HEK293 (cell line): ENCODE data around the gene NID2.

Source experiments
- CTCF ChIA-PET: fragments of 350-600 bp; formaldehyde crosslinking; extraction: SDS; loops from one replicate; lab custom pipeline; 2021; ENCODE audit warnings: antibody characterized with exemption; lab: Yijun Ruan, JAX
- POLR2A ChIA-PET: fragments of 300-600 bp; formaldehyde crosslinking; extraction: SDS; loops from one replicate; lab custom pipeline; 2020; ENCODE audit warnings: antibody characterized with exemption, inconsistent platforms; lab: Yijun Ruan, JAX
- H3K27ac ChIP-seq: fragments of 200-500 bp; sonication (Bioruptor generic); 2 replicates; pipeline ENCODE4 v1.5.1; 2014; ENCODE audit warnings: low read depth, low read length, control low read depth, inconsistent platforms; ENCODE audit errors: extremely low read depth
- H3K36me3 ChIP-seq, 2 experiments: fragments of 200-500 bp in 1 of 2; sonication (Bioruptor generic) in 1 of 2; 1 replicate in 1 of 2; 2 replicates in 1 of 2; pipeline ENCODE4 v1.5.1; 2014 to 2017; ENCODE audit warnings: inconsistent platforms in 2 of 2, low read length in 2 of 2; ENCODE audit not compliant: control insufficient read depth in 2 of 2, insufficient read depth in 1 of 2
- H3K4me1 ChIP-seq: fragments of 200-500 bp; sonication (Bioruptor generic); 2 replicates; pipeline ENCODE4 v1.5.1; 2014; ENCODE audit warnings: mild to moderate bottlenecking, low read length, inconsistent platforms; ENCODE audit not compliant: control insufficient read depth, insufficient read depth
- H3K4me3 ChIP-seq: 2 replicates; pipeline ENCODE4 v1.5.1; 2011; ENCODE audit warnings: low read depth, mild to moderate bottlenecking, control low read depth, low read length, moderate library complexity
- H3K9me3 ChIP-seq: fragments of 200-500 bp; sonication (Bioruptor generic); 2 replicates; pipeline ENCODE4 v1.5.1; 2014; ENCODE audit warnings: low read depth, low read length, inconsistent platforms; ENCODE audit not compliant: control insufficient read depth, insufficient read depth
- GLIS2 ChIP-seq: fragments of 450-650 bp; formaldehyde crosslinking; IDR thresholded peaks from 2 replicates; pipeline ENCODE4 v1.5.1; 2016; ENCODE audit warnings: missing biosample characterization, missing genetic modification characterization
- HOXA7 ChIP-seq: sonication (generic); formaldehyde crosslinking; IDR thresholded peaks from 2 replicates; pipeline ENCODE4 v1.8.1; 2022; ENCODE audit warnings: missing genetic modification reagents, borderline replicate concordance
- KLF9 ChIP-seq: fragments of 450-650 bp; formaldehyde crosslinking; IDR thresholded peaks from 2 replicates; pipeline ENCODE4 v1.5.1; 2016; ENCODE audit warnings: missing biosample characterization, missing genetic modification characterization, low read depth
- SP7 ChIP-seq: fragments of 450-650 bp; formaldehyde crosslinking; IDR thresholded peaks from 2 replicates; pipeline ENCODE4 v1.5.1; 2016; ENCODE audit warnings: missing biosample characterization, missing genetic modification characterization
- ZFHX2 ChIP-seq: fragments of 450-650 bp; formaldehyde crosslinking; conservative IDR thresholded peaks from 2 replicates; pipeline ENCODE4 v1.5.1; 2016; ENCODE audit warnings: missing biosample characterization, missing genetic modification characterization
- ZFP3 ChIP-seq: fragments of 450-650 bp; formaldehyde crosslinking; IDR thresholded peaks from 2 replicates; pipeline ENCODE4 v1.5.1; 2016; ENCODE audit warnings: low read depth, missing biosample characterization, missing genetic modification characterization
- ZIC2 ChIP-seq: fragments of 450-650 bp; formaldehyde crosslinking; IDR thresholded peaks from 2 replicates; pipeline ENCODE4 v1.5.1; 2016; ENCODE audit warnings: missing biosample characterization, missing genetic modification characterization
- ZNF10 ChIP-seq: fragments of 450-650 bp; formaldehyde crosslinking; IDR thresholded peaks from 2 replicates; pipeline ENCODE4 v1.5.1; 2017; ENCODE audit warnings: missing biosample characterization, missing genetic modification characterization
- ZNF174 ChIP-seq: fragments of 450-650 bp; formaldehyde crosslinking; IDR thresholded peaks from 2 replicates; pipeline ENCODE4 v1.5.0; 2017; ENCODE audit warnings: missing biosample characterization, mild to moderate bottlenecking, missing genetic modification characterization
- ZNF239 ChIP-seq: fragments of 450-650 bp; formaldehyde crosslinking; IDR thresholded peaks from 2 replicates; pipeline ENCODE4 v1.5.1; 2016; ENCODE audit warnings: missing biosample characterization, missing genetic modification characterization
- ZNF335 ChIP-seq: fragments of 450-650 bp; formaldehyde crosslinking; conservative IDR thresholded peaks from 2 replicates; pipeline ENCODE4 v1.5.1; 2016; ENCODE audit warnings: missing biosample characterization, missing genetic modification characterization
- ZNF391 ChIP-seq: fragments of 450-650 bp; formaldehyde crosslinking; IDR thresholded peaks from 2 replicates; pipeline ENCODE4 v1.5.1; 2016; ENCODE audit warnings: low read depth, missing biosample characterization, missing genetic modification characterization, borderline replicate concordance
- ZNF433 ChIP-seq: fragments of 450-650 bp; formaldehyde crosslinking; IDR thresholded peaks from 2 replicates; pipeline ENCODE4 v1.5.1; 2016; ENCODE audit warnings: missing biosample characterization, missing genetic modification characterization, low read depth
- ZNF449 ChIP-seq: fragments of 450-650 bp; formaldehyde crosslinking; IDR thresholded peaks from 2 replicates; pipeline ENCODE4 v1.5.1; 2017; ENCODE audit warnings: missing biosample characterization, mild to moderate bottlenecking, missing genetic modification characterization, moderate library complexity
- ZNF48 ChIP-seq: fragments of 450-650 bp; formaldehyde crosslinking; IDR thresholded peaks from 2 replicates; pipeline ENCODE4 v1.5.1; 2016; ENCODE audit warnings: missing biosample characterization, missing genetic modification characterization
- ZNF501 ChIP-seq: fragments of 450-650 bp; formaldehyde crosslinking; IDR thresholded peaks from 2 replicates; pipeline ENCODE4 v1.5.1; 2016; ENCODE audit warnings: missing biosample characterization, missing genetic modification characterization
- ZNF555 ChIP-seq: fragments of 450-650 bp; formaldehyde crosslinking; conservative IDR thresholded peaks from 2 replicates; pipeline ENCODE4 v1.5.1; 2017; ENCODE audit warnings: missing biosample characterization, mild to moderate bottlenecking, missing genetic modification characterization, inconsistent platforms
- ZNF561 ChIP-seq: fragments of 450-650 bp; IDR thresholded peaks from 2 replicates; pipeline ENCODE4 v1.5.1; 2018; ENCODE audit warnings: missing biosample characterization, missing genetic modification characterization, borderline replicate concordance
- ZNF654 ChIP-seq: fragments of 450-650 bp; formaldehyde crosslinking; IDR thresholded peaks from 2 replicates; pipeline ENCODE4 v1.5.1; 2016; ENCODE audit warnings: low read depth, missing biosample characterization, missing genetic modification characterization
- ZNF658 ChIP-seq: fragments of 450-650 bp; formaldehyde crosslinking; IDR thresholded peaks from 2 replicates; pipeline ENCODE4; 2016; ENCODE audit warnings: missing biosample characterization, missing genetic modification characterization
- ZNF677 ChIP-seq: fragments of 450-650 bp; IDR thresholded peaks from 2 replicates; pipeline ENCODE4 v1.5.0; 2018; ENCODE audit warnings: missing biosample characterization, mild to moderate bottlenecking, missing genetic modification characterization, moderate library complexity
- ZNF791 ChIP-seq: fragments of 450-650 bp; formaldehyde crosslinking; IDR thresholded peaks from 2 replicates; pipeline ENCODE4 v1.5.1; 2016; ENCODE audit warnings: missing biosample characterization, missing genetic modification characterization
- ZNF837 ChIP-seq: fragments of 450-650 bp; formaldehyde crosslinking; IDR thresholded peaks from 2 replicates; pipeline ENCODE4 v1.5.1; 2016; ENCODE audit warnings: missing biosample characterization, missing genetic modification characterization
- ZSCAN4 ChIP-seq: fragments of 450-650 bp; formaldehyde crosslinking; IDR thresholded peaks from 2 replicates; pipeline ENCODE4 v1.5.1; 2017; ENCODE audit warnings: missing biosample characterization, missing genetic modification characterization
- ZXDB ChIP-seq: fragments of 450-650 bp; formaldehyde crosslinking; IDR thresholded peaks from 2 replicates; pipeline ENCODE4 v1.5.1; 2016; ENCODE audit warnings: missing biosample characterization, missing genetic modification characterization
- TF ChIP-seq, protein P1 (sequence below): fragments of 450-650 bp; formaldehyde crosslinking; IDR thresholded peaks from 2 replicates; pipeline ENCODE4; 2016; ENCODE audit warnings: missing biosample characterization, missing genetic modification characterization
- TF ChIP-seq, protein P2 (sequence below): fragments of 450-650 bp; formaldehyde crosslinking; IDR thresholded peaks from 2 replicates; pipeline ENCODE4 v1.5.1; 2016; ENCODE audit warnings: missing biosample characterization, missing genetic modification characterization
- TF ChIP-seq, protein P3 (sequence below): fragments of 450-650 bp; formaldehyde crosslinking; IDR thresholded peaks from 2 replicates; pipeline ENCODE4 v1.5.1; 2016; ENCODE audit warnings: missing biosample characterization, missing genetic modification characterization
- TF ChIP-seq, protein P4 (sequence below): fragments of 450-650 bp; formaldehyde crosslinking; IDR thresholded peaks from 2 replicates; pipeline ENCODE4 v1.5.1; 2016; ENCODE audit warnings: missing biosample characterization, missing genetic modification characterization

Gene NID2

GRCh38 chr14:52068615-52069306, at the start of gene NID2:
Gene NID2 (minus strand): TSS chr14:52069059. CDS start chr14:52068994, 65 bp downstream.
- H3K4me1 ChIP-seq, result peaks cover 5% of the 10 kb centered on the region; the same call in 1 of the 2 replicates
- H3K27ac ChIP-seq, result peak within 1 kb of the TSS; percentile 53; the same call in 1 of the 2 replicates
- ChIA-PET CTCF (interaction anchor here (0.6 to 1.9 kb wide), 6 partner anchors 12 to 163 kb away, joined by 3 to 8 read pairs (median 4); no protein-coding TSS in a partner anchor), POLR2A (interaction anchor here (0.9 to 1.5 kb wide), 4 partner anchors 12 to 73 kb away, joined by 3 to 14 read pairs (median 5); no protein-coding TSS in a partner anchor)
- no peaks in the 10 kb centered on the region for H3K9me3 ChIP-seq
- no peaks in the 10 kb centered on the region for H3K36me3 ChIP-seq
- H3K4me3 ChIP-seq, result peak within 1 kb of the TSS; percentile 74
- no peak for TF ChIP-seq HOXA7 (CRISPR knock-in tag)
- peak; percentile 85 for TF ChIP-seq GLIS2
- no peak for TF ChIP-seq ZNF677 (tag by site-specific recombination)
- no peak for TF ChIP-seq ZNF449
- TF ChIP-seq ZNF10, result no peak
- TF ChIP-seq, protein P1, sequence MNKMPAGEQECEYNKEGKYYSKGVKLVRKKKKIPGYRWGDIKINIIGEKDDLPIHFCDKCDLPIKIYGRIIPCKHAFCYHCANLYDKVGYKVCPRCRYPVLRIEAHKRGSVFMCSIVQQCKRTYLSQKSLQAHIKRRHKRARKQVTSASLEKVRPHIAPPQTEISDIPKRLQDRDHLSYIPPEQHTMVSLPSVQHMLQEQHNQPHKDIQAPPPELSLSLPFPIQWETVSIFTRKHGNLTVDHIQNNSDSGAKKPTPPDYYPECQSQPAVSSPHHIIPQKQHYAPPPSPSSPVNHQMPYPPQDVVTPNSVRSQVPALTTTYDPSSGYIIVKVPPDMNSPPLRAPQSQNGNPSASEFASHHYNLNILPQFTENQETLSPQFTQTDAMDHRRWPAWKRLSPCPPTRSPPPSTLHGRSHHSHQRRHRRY (tag by site-specific recombination), result no peak
- peak; percentile 52 for TF ChIP-seq ZNF335 (tag by site-specific recombination)
- TF ChIP-seq SP7 (tag by site-specific recombination), result no peak
- TF ChIP-seq KLF9 (tag by site-specific recombination), result peak; percentile 57; the same call in 1 of the 2 replicates
- TF ChIP-seq ZNF837 (tag by site-specific recombination), result no peak
- no peak for TF ChIP-seq ZNF48 (tag by site-specific recombination)
- TF ChIP-seq ZFP3 (tag by site-specific recombination), result no peak
- peak; percentile 20; the same call in 1 of the 2 replicates for TF ChIP-seq ZIC2 (tag by site-specific recombination)
- no peak for TF ChIP-seq ZNF239 (tag by site-specific recombination)
- TF ChIP-seq, protein P2, sequence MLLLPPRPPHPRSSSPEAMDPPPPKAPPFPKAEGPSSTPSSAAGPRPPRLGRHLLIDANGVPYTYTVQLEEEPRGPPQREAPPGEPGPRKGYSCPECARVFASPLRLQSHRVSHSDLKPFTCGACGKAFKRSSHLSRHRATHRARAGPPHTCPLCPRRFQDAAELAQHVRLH (tag by site-specific recombination), result 0 out of 2 replicates have a peak, but pooled peaks have one; percentile 15
- no peak for TF ChIP-seq ZNF391 (tag by site-specific recombination)
- TF ChIP-seq ZNF561 (tag by site-specific recombination), result no peak; the same call in 1 of the 2 replicates
- TF ChIP-seq ZNF555, result no peak
- TF ChIP-seq ZXDB (tag by site-specific recombination), result 0 out of 2 replicates have a peak, but pooled peaks have one; percentile 42
- TF ChIP-seq ZFHX2, result peak; percentile 61
- no peak for TF ChIP-seq ZNF791 (tag by site-specific recombination)
- no peak for TF ChIP-seq ZNF658 (tag by site-specific recombination)
- TF ChIP-seq ZNF433 (tag by site-specific recombination), result no peak
- no peak for TF ChIP-seq ZNF174
- TF ChIP-seq ZSCAN4 (tag by site-specific recombination), result no peak
- no peak for TF ChIP-seq ZNF654 (tag by site-specific recombination)
- TF ChIP-seq, protein P3, sequence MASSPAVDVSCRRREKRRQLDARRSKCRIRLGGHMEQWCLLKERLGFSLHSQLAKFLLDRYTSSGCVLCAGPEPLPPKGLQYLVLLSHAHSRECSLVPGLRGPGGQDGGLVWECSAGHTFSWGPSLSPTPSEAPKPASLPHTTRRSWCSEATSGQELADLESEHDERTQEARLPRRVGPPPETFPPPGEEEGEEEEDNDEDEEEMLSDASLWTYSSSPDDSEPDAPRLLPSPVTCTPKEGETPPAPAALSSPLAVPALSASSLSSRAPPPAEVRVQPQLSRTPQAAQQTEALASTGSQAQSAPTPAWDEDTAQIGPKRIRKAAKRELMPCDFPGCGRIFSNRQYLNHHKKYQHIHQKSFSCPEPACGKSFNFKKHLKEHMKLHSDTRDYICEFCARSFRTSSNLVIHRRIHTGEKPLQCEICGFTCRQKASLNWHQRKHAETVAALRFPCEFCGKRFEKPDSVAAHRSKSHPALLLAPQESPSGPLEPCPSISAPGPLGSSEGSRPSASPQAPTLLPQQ, result no peak
- TF ChIP-seq, protein P4, sequence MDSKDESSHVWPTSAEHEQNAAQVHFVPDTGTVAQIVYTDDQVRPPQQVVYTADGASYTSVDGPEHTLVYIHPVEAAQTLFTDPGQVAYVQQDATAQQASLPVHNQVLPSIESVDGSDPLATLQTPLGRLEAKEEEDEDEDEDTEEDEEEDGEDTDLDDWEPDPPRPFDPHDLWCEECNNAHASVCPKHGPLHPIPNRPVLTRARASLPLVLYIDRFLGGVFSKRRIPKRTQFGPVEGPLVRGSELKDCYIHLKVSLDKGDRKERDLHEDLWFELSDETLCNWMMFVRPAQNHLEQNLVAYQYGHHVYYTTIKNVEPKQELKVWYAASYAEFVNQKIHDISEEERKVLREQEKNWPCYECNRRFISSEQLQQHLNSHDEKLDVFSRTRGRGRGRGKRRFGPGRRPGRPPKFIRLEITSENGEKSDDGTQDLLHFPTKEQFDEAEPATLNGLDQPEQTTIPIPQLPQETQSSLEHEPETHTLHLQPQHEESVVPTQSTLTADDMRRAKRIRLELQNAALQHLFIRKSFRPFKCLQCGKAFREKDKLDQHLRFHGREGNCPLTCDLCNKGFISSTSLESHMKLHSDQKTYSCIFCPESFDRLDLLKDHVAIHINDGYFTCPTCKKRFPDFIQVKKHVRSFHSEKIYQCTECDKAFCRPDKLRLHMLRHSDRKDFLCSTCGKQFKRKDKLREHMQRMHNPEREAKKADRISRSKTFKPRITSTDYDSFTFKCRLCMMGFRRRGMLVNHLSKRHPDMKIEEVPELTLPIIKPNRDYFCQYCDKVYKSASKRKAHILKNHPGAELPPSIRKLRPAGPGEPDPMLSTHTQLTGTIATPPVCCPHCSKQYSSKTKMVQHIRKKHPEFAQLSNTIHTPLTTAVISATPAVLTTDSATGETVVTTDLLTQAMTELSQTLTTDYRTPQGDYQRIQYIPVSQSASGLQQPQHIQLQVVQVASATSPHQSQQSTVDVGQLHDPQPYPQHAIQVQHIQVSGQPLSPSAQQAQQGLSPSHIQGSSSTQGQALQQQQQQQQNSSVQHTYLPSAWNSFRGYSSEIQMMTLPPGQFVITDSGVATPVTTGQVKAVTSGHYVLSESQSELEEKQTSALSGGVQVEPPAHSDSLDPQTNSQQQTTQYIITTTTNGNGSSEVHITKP (tag by site-specific recombination), result peak; percentile 77
- no peak for TF ChIP-seq ZNF501 (tag by site-specific recombination)
